Measurements from ENCODE around the gene CFTR.
"Not testable (repeated sequence)": the region's sequence is repeated elsewhere in the genome, so short reads cannot be mapped to it uniquely, and the experiment has no call there.

Gene CFTR

GRCh38 chr7:117502331-117502730 is 22.5 kb downstream of the CFTR start:
- in situ Hi-C loops (cut with HindIII; ENCODE audit: low pct_ligation_motif_present, low sequenced_read_pairs): no loop called here
- DNase-seq: no peak
- Histone ChIP-seq H3K36me3 (replicated peaks) (no peaks in the 10 kb centered on the region), H3K27ac (no peak overlapping the region), H3K4me3 (ENCODE audit: low read depth, low read length) (no peak overlapping the region), H3K27me3 (replicated peaks) (no peaks in the 10 kb centered on the region)
- TF ChIP-seq CTCF (IDR thresholded peaks at IDR 0.05; ENCODE audit: low read depth, low read length, missing control alignments): no peak

- H3K4me3 ChIP-seq (ENCODE audit: low read depth, low read length): no peak overlapping the region
- H3K36me3 ChIP-seq (replicated peaks): no peaks in the 10 kb centered on the region
- TF ChIP-seq CTCF (IDR thresholded peaks at IDR 0.05; ENCODE audit: low read depth, low read length, missing control alignments): no peak
- H3K27me3 ChIP-seq (replicated peaks): no peaks in the 10 kb centered on the region
- in situ Hi-C loops (cut with HindIII; ENCODE audit: low pct_ligation_motif_present, low sequenced_read_pairs): no loop called here
- DNase-seq: no peak
- no peak overlapping the region for H3K27ac ChIP-seq
Measured at GRCh38 chr7:117505238-117505637, 25.4 kb downstream of the CFTR start.

GRCh38 chr7:117508676-117509075 is 28.9 kb downstream of the CFTR start:
- DNase-seq: no peak
- Histone ChIP-seq H3K36me3 (replicated peaks) (no peaks in the 10 kb centered on the region), H3K27ac (no peak overlapping the region), H3K27me3 (replicated peaks) (no peaks in the 10 kb centered on the region), H3K4me3 (ENCODE audit: low read depth, low read length) (no peak overlapping the region)
- in situ Hi-C loops (cut with HindIII; ENCODE audit: low pct_ligation_motif_present, low sequenced_read_pairs): no loop called here
- TF ChIP-seq CTCF (IDR thresholded peaks at IDR 0.05; ENCODE audit: low read depth, low read length, missing control alignments): no peak

GRCh38 chr7:117517194-117517593 is 37.4 kb downstream of the CFTR start:
- DNase-seq; in situ Hi-C loops (cut with HindIII; ENCODE audit: low pct_ligation_motif_present, low sequenced_read_pairs); H3K36me3 ChIP-seq (replicated peaks): not testable (repeated sequence)

GRCh38 chr7:117530390-117530789 is 50.6 kb downstream of the CFTR start:
- Histone ChIP-seq H3K4me3 (ENCODE audit: low read depth, low read length) (no peak overlapping the region), H3K27ac (no peak overlapping the region), H3K27me3 (replicated peaks) (no peaks in the 10 kb centered on the region), H3K36me3 (replicated peaks) (no peaks in the 10 kb centered on the region)
- in situ Hi-C loops (cut with HindIII; ENCODE audit: low pct_ligation_motif_present, low sequenced_read_pairs): no loop called here
- TF ChIP-seq CTCF (IDR thresholded peaks at IDR 0.05; ENCODE audit: low read depth, low read length, missing control alignments): no peak
- DNase-seq: no peak

More at GRCh38 chr7:117517194-117517593, 37.4 kb downstream of the CFTR start:
- not testable (repeated sequence) for H3K4me3 ChIP-seq (ENCODE audit: low read depth, low read length); H3K27me3 ChIP-seq (replicated peaks); H3K27ac ChIP-seq

GRCh38 chr7:117531595-117532244 is 51.9 kb downstream of the CFTR start:
- no peak for DNase-seq
- no peak overlapping the region for H3K27ac ChIP-seq
- H3K4me3 ChIP-seq (ENCODE audit: low read depth, low read length): no peak overlapping the region
- H3K36me3 ChIP-seq (replicated peaks): no peaks in the 10 kb centered on the region
- no peaks in the 10 kb centered on the region for H3K27me3 ChIP-seq (replicated peaks)
- no peak for TF ChIP-seq CTCF (IDR thresholded peaks at IDR 0.05; ENCODE audit: low read depth, low read length, missing control alignments)
- in situ Hi-C loops (cut with HindIII; ENCODE audit: low pct_ligation_motif_present, low sequenced_read_pairs): no loop called here

Data from brain microvascular endothelial cell (primary cell).